ENCODE measurements around the gene KLHL3. TPM values are rescaled to one million over a fixed set of nuclear protein-coding genes. Genes with fewer than 3 reads are reported as not detected.

KLHL3 gene
- total RNA-seq, 1 experiment from 2014 or later, result 0.05 TPM

- Histone ChIP-seq H3K27ac (no peak overlapping the region), H3K27me3 (replicated peaks) (no peaks in the 10 kb centered on the region), H3K9me3 (replicated peaks) (peaks cover 4% of the 10 kb centered on the region; the same call in 1 of the 2 replicates), H3K4me3 (no peak overlapping the region), H3K4me1 (replicated peaks) (no peaks in the 10 kb centered on the region), H3K36me3 (no peaks in the 10 kb centered on the region)
- no peak for DNase-seq (ENCODE audit: low read depth in 1 of 2, low spot score in 2 of 2)
These were observed 165.8 kb downstream of the KLHL3 start for GRCh38 chr5:137570070-137570469.

Other genes with a start within 250 kb of the KLHL3 start
- gene SPOCK1, start 236.8 kb downstream of the KLHL3 start, total RNA-seq (2014; rRNA removed; shearing (Covaris generic)), result 0.95 TPM in 1 of 2 replicates, not detected in the other
- 15.8 and 21.0 TPM in 2 replicates for gene HNRNPA0, start 18.3 kb upstream of the KLHL3 start, total RNA-seq (2014; rRNA removed; shearing (Covaris generic))
- not detected in 2 replicates for gene MYOT, start 131.8 kb upstream of the KLHL3 start, total RNA-seq (2014; rRNA removed; shearing (Covaris generic))
- gene PKD2L2, start 153.4 kb upstream of the KLHL3 start, total RNA-seq (2014; rRNA removed; shearing (Covaris generic)), result not detected in 2 replicates

Data from SJSA1 (cell line).